ENCODE data around the gene MAB21L1. TPM values are rescaled to one million over a fixed set of nuclear protein-coding genes. Genes with fewer than 3 reads are reported as not detected.

MAB21L1 gene
- total and polyA plus RNA-seq, 2 donors from 2014 or later = 0.17 to 0.47 TPM

DNA sequence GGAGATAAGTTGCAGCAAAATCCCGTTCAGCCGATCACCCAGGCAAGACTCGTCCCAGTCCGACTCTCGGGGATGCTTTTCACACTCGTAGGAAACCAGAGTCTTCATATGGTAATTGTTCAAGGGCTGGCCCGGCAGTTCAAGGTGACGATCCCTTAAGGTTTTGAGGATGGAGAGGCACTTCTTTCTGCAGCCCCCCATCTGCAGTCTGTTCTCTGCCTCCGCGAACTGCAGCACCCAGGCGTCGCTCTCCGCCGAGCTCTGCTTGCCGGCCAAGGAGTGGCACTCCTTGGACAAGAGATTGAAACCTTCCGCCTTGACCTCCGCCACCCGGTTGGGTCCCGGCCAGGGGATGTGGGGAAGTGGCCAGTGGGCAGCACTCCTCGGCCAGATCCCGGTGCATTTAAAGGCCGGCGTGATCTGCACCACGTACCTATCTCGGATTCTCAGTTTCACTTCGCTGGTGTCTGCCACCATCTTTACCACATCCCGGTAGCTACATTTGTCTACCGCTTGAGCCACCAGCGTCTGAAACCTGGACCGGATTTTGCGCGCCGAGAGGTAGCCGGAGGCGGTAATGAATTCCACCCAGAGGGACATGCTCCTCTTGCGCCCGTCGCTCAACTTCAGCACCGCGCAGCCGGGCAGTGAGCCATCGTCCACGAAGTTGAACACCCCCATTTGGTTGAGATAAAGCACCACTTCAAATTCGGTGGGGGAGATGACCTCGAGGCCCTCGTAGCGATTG, 1.1 kb downstream of the MAB21L1 start:
- no peak for FAIRE-seq
- no peak overlapping the region for H3K9ac ChIP-seq (ENCODE audit: low read length in 3 of 3)
- peaks cover 0 to 4% (median 0%) of the 10 kb centered on the region in 3 donors for H3K4me1 ChIP-seq (ENCODE audit: control insufficient read depth in 2 of 3, insufficient read depth in 2 of 3, low read depth in 1 of 3, low read length in 3 of 3)
- H3K36me3 ChIP-seq (ENCODE audit: control insufficient read depth in 2 of 3, insufficient read depth in 3 of 3, low read length in 3 of 3) = no peaks in the 10 kb centered on the region
- H3K27ac ChIP-seq (ENCODE audit: low read depth in 2 of 2, low read length in 2 of 2) = peak overlapping the region in 1 of 2 donors; percentile 9
- H3K27me3 ChIP-seq (ENCODE audit: control insufficient read depth, insufficient read depth, low read length) = peaks cover 90% of the 10 kb centered on the region
- intact Hi-C loops (cut with DNase I) = no loop called here
- peak overlapping the region; percentile 17 to 61 (median 59) for H3K4me3 ChIP-seq (ENCODE audit: low read length in 3 of 3)
- TF ChIP-seq, protein P1, sequence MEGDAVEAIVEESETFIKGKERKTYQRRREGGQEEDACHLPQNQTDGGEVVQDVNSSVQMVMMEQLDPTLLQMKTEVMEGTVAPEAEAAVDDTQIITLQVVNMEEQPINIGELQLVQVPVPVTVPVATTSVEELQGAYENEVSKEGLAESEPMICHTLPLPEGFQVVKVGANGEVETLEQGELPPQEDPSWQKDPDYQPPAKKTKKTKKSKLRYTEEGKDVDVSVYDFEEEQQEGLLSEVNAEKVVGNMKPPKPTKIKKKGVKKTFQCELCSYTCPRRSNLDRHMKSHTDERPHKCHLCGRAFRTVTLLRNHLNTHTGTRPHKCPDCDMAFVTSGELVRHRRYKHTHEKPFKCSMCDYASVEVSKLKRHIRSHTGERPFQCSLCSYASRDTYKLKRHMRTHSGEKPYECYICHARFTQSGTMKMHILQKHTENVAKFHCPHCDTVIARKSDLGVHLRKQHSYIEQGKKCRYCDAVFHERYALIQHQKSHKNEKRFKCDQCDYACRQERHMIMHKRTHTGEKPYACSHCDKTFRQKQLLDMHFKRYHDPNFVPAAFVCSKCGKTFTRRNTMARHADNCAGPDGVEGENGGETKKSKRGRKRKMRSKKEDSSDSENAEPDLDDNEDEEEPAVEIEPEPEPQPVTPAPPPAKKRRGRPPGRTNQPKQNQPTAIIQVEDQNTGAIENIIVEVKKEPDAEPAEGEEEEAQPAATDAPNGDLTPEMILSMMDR (IDR thresholded peaks at IDR 0.05; ENCODE audit: borderline replicate concordance, extremely low read depth, insufficient read depth) = no peak
- DNase-seq = peak; percentile 61 to 77 (median 66)
- peaks cover 0 to 6% (median 0%) of the 10 kb centered on the region in 3 donors for H3K9me3 ChIP-seq (ENCODE audit: control insufficient read depth in 2 of 3, insufficient read depth in 1 of 3, low read length in 3 of 3)

DNA sequence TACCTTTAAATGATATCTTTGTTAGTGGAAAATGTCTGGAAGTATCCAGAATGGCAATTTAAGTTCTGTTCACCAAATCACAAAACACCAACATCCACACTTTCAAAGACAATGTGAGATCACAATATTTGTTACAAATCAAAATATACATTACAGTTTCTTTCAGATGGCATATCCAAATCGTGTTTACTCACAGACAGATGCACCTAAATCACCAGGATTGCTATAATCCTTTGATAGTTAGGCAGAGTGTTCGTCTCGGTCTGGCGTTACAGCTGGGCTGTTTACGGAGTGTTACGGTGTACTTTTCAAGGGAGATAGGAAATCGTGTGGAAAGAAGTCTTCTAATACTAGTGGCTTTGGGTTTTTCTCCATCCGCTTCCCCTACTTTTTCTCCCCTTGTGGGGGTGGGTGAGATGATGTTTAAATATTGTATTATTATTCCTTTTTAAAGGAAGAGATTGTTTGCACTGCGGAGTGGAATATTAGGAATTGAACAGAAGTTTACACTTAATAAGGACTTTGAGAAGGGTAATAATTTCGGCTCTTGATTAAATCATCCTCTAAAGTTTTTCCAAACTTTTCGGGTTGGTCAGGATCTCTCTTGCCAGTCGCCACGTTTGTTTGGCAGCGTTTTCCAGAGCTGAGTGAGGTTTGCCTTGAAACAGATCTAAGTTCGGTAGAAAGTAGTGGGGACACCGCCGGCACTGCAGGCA, 1.8 kb downstream of the MAB21L1 start:
- H3K27ac ChIP-seq (ENCODE audit: low read depth in 2 of 2, low read length in 2 of 2) = peak overlapping the region in 1 of 2 donors; percentile 9

DNA sequence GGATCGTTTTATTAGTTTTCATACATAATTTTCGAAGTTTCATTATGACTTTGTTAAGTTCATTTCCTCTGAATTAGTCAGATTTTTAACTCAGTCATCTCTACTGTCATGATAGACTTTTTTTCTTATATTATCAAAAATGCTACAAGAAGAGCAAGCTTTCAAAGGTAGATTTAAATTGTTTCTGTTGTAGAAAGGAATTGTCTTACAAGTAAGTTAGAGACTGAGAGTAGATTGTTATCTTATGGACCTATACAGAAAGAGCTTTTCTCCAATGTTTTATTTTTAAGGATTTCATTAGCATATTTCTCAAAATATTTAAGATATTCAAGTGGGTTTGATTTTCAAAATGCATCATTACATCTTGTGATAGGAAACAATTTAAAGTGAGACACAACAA, 2.7 kb downstream of the MAB21L1 start:
- H3K4me3 ChIP-seq (ENCODE audit: low read length in 3 of 3) = no peak overlapping the region
- no peaks in the 10 kb centered on the region for H3K36me3 ChIP-seq (ENCODE audit: control insufficient read depth in 2 of 3, insufficient read depth in 3 of 3, low read length in 3 of 3)
- TF ChIP-seq, protein P1 (IDR thresholded peaks at IDR 0.05; ENCODE audit: borderline replicate concordance, extremely low read depth, insufficient read depth) = no peak
- H3K9ac ChIP-seq (ENCODE audit: low read length in 3 of 3) = no peak overlapping the region
- peak in 2 of 5 donors; percentile 9 to 32 for DNase-seq
- no peak overlapping the region for H3K27ac ChIP-seq (ENCODE audit: low read depth in 2 of 2, low read length in 2 of 2)
- H3K9me3 ChIP-seq (ENCODE audit: control insufficient read depth in 2 of 3, insufficient read depth in 1 of 3, low read length in 3 of 3) = peaks cover 0 to 6% (median 0%) of the 10 kb centered on the region in 3 donors
- H3K4me1 ChIP-seq (ENCODE audit: control insufficient read depth in 2 of 3, insufficient read depth in 2 of 3, low read depth in 1 of 3, low read length in 3 of 3) = peaks cover 0 to 4% (median 0%) of the 10 kb centered on the region in 3 donors
- H3K27me3 ChIP-seq (ENCODE audit: control insufficient read depth, insufficient read depth, low read length) = peaks cover 85% of the 10 kb centered on the region
- intact Hi-C loops (cut with DNase I) = no loop called here
- no peak for FAIRE-seq

More for the DNA sequence above, 1.8 kb downstream of the MAB21L1 start:
- peak in 3 of 5 donors; percentile 54 to 67 (median 57) for DNase-seq
- TF ChIP-seq, protein P1 (IDR thresholded peaks at IDR 0.05; ENCODE audit: borderline replicate concordance, extremely low read depth, insufficient read depth) = no peak
- Histone ChIP-seq H3K36me3 (ENCODE audit: control insufficient read depth in 2 of 3, insufficient read depth in 3 of 3, low read length in 3 of 3) (no peaks in the 10 kb centered on the region), H3K9me3 (ENCODE audit: control insufficient read depth in 2 of 3, insufficient read depth in 1 of 3, low read length in 3 of 3) (peaks cover 0 to 6% (median 0%) of the 10 kb centered on the region in 3 donors), H3K4me1 (ENCODE audit: control insufficient read depth in 2 of 3, insufficient read depth in 2 of 3, low read depth in 1 of 3, low read length in 3 of 3) (peaks cover 0 to 4% (median 0%) of the 10 kb centered on the region in 3 donors), H3K27me3 (ENCODE audit: control insufficient read depth, insufficient read depth, low read length) (peaks cover 90% of the 10 kb centered on the region), H3K4me3 (ENCODE audit: low read length in 3 of 3) (peak overlapping the region in 2 of 3 donors; percentile 59 to 61), H3K9ac (ENCODE audit: low read length in 3 of 3) (no peak overlapping the region)
- no peak for FAIRE-seq
- intact Hi-C loops (cut with DNase I) = no loop called here
